ENCODE results near the gene TGFB1.

TGFB1 gene

GRCh38 chr19:41341669-41342490 is 11.8 kb downstream of the TGFB1 start:
- DNase-seq = no peak

- peak; percentile 94 for DNase-seq
These were observed 13.8 kb downstream of the TGFB1 start for GRCh38 chr19:41339936-41340335.

GRCh38 chr19:41335467-41335866 is 18.3 kb downstream of the TGFB1 start:
- no peak for DNase-seq

- no peak for DNase-seq
These were observed 18.9 kb downstream of the TGFB1 start for GRCh38 chr19:41334793-41335192.

- DNase-seq = no peak
These were observed 21.3 kb downstream of the TGFB1 start for GRCh38 chr19:41332468-41332867.

GRCh38 chr19:41332000-41332399 is 21.7 kb downstream of the TGFB1 start:
- no peak for DNase-seq

- DNase-seq = no peak
These were observed 22.6 kb downstream of the TGFB1 start for GRCh38 chr19:41330946-41331678.

GRCh38 chr19:41330481-41330880 is 23.2 kb downstream of the TGFB1 start:
- DNase-seq = no peak

- no peak for DNase-seq
These were observed 24.9 kb downstream of the TGFB1 start for GRCh38 chr19:41328842-41329225.

GRCh38 chr19:41328157-41328841 is 25.4 kb downstream of the TGFB1 start:
- DNase-seq = peak; percentile 47

GRCh38 chr19:41327576-41328156 is 26.1 kb downstream of the TGFB1 start:
- DNase-seq = peak; percentile 50

- peak; percentile 39 for DNase-seq
These were observed 26.6 kb downstream of the TGFB1 start for GRCh38 chr19:41327076-41327575.

- DNase-seq = peak; percentile 94
These were observed 27.6 kb downstream of the TGFB1 start for GRCh38 chr19:41325947-41326706.

- no peak for DNase-seq
These were observed 28.1 kb downstream of the TGFB1 start for GRCh38 chr19:41325640-41325946.

- DNase-seq = peak; percentile 92
These were observed 28.6 kb downstream of the TGFB1 start for GRCh38 chr19:41324921-41325639.

GRCh38 chr19:41324231-41324702 is 29.5 kb downstream of the TGFB1 start:
- DNase-seq = peak; percentile 23

GRCh38 chr19:41323430-41324125 is 30.1 kb downstream of the TGFB1 start:
- DNase-seq = peak; percentile 99

- no peak for DNase-seq
These were observed 30.7 kb downstream of the TGFB1 start for GRCh38 chr19:41323023-41323422.

- no peak for DNase-seq
These were observed 31.3 kb downstream of the TGFB1 start for GRCh38 chr19:41322451-41322850.

- DNase-seq = peak; percentile 73
These were observed 32.0 kb downstream of the TGFB1 start for GRCh38 chr19:41321600-41322270.

All from fibroblast of skin of back (primary cell).